ENCODE measurements around the gene FHL2.

Gene FHL2

GRCh38 chr2:105368759-105369408 lies 30.0 kb downstream of the FHL2 start:
- Histone ChIP-seq H3K36me3 (ENCODE audit: control insufficient read depth, insufficient read depth, low read length) (peaks cover 43% of the 10 kb centered on the region), H3K4me1 (ENCODE audit: control insufficient read depth, insufficient read depth, low read length, poor library complexity, severe bottlenecking) (no peaks in the 10 kb centered on the region), H3K9me3 (ENCODE audit: control insufficient read depth, low read length) (no peaks in the 10 kb centered on the region), H3K27ac (ENCODE audit: low read depth, low read length, severe bottlenecking) (no peak overlapping the region), H3K4me3 (ENCODE audit: extremely low read depth, insufficient read depth, low read length, poor library complexity, severe bottlenecking) (no peak overlapping the region)
- whole genome bisulfite sequencing, 2 experiments (ENCODE audit: insufficient coverage in 2 of 2), result 93 to 100% methylated on average over 4 to 7 of the region's 8 CpGs

GRCh38 chr2:105365206-105365605 lies 33.6 kb downstream of the FHL2 start:
- WGBS, 2 experiments (ENCODE audit: insufficient coverage in 2 of 2), result 100% methylated on average over 1 of the region's 3 CpGs
- Histone ChIP-seq H3K9me3 (ENCODE audit: control insufficient read depth, low read length) (no peaks in the 10 kb centered on the region), H3K36me3 (ENCODE audit: control insufficient read depth, insufficient read depth, low read length) (peaks cover 51% of the 10 kb centered on the region), H3K27ac (ENCODE audit: low read depth, low read length, severe bottlenecking) (no peak overlapping the region), H3K4me3 (ENCODE audit: extremely low read depth, insufficient read depth, low read length, poor library complexity, severe bottlenecking) (no peak overlapping the region), H3K4me1 (ENCODE audit: control insufficient read depth, insufficient read depth, low read length, poor library complexity, severe bottlenecking) (no peaks in the 10 kb centered on the region)

- H3K27ac ChIP-seq (ENCODE audit: low read depth, low read length, severe bottlenecking), result no peak overlapping the region
- H3K36me3 ChIP-seq (ENCODE audit: control insufficient read depth, insufficient read depth, low read length), result peaks cover 55% of the 10 kb centered on the region
- 79 to 83% methylated on average over 1 to 4 of the region's 5 CpGs for WGBS, 2 experiments (ENCODE audit: insufficient coverage in 2 of 2)
- H3K4me1 ChIP-seq (ENCODE audit: control insufficient read depth, insufficient read depth, low read length, poor library complexity, severe bottlenecking), result no peaks in the 10 kb centered on the region
- no peaks in the 10 kb centered on the region for H3K9me3 ChIP-seq (ENCODE audit: control insufficient read depth, low read length)
- H3K4me3 ChIP-seq (ENCODE audit: extremely low read depth, insufficient read depth, low read length, poor library complexity, severe bottlenecking), result no peak overlapping the region
Observed at GRCh38 chr2:105364436-105365139, 34.3 kb downstream of the FHL2 start.

GRCh38 chr2:105362862-105363591 lies 35.8 kb downstream of the FHL2 start:
- Histone ChIP-seq H3K36me3 (ENCODE audit: control insufficient read depth, insufficient read depth, low read length) (peaks cover 68% of the 10 kb centered on the region), H3K4me3 (ENCODE audit: extremely low read depth, insufficient read depth, low read length, poor library complexity, severe bottlenecking) (no peak overlapping the region), H3K27ac (ENCODE audit: low read depth, low read length, severe bottlenecking) (no peak overlapping the region), H3K9me3 (ENCODE audit: control insufficient read depth, low read length) (no peaks in the 10 kb centered on the region), H3K4me1 (ENCODE audit: control insufficient read depth, insufficient read depth, low read length, poor library complexity, severe bottlenecking) (no peaks in the 10 kb centered on the region)
- WGBS, 2 experiments (ENCODE audit: insufficient coverage in 2 of 2), result 91 to 94% methylated on average over 10 to 14 of the region's 15 CpGs

GRCh38 chr2:105361102-105361889 lies 37.6 kb downstream of the FHL2 start:
- H3K4me1 ChIP-seq (ENCODE audit: control insufficient read depth, insufficient read depth, low read length, poor library complexity, severe bottlenecking), result no peaks in the 10 kb centered on the region
- no peak overlapping the region for H3K4me3 ChIP-seq (ENCODE audit: extremely low read depth, insufficient read depth, low read length, poor library complexity, severe bottlenecking)
- H3K9me3 ChIP-seq (ENCODE audit: control insufficient read depth, low read length), result no peaks in the 10 kb centered on the region
- peaks cover 72% of the 10 kb centered on the region for H3K36me3 ChIP-seq (ENCODE audit: control insufficient read depth, insufficient read depth, low read length)
- peak overlapping the region; percentile 16 for H3K27ac ChIP-seq (ENCODE audit: low read depth, low read length, severe bottlenecking)
- WGBS, 2 experiments (ENCODE audit: insufficient coverage in 2 of 2), result 84 to 89% methylated on average over 11 of the region's 11 CpGs

- Histone ChIP-seq H3K4me1 (ENCODE audit: control insufficient read depth, insufficient read depth, low read length, poor library complexity, severe bottlenecking) (no peaks in the 10 kb centered on the region), H3K27ac (ENCODE audit: low read depth, low read length, severe bottlenecking) (no peak overlapping the region), H3K36me3 (ENCODE audit: control insufficient read depth, insufficient read depth, low read length) (peaks cover 90% of the 10 kb centered on the region), H3K4me3 (ENCODE audit: extremely low read depth, insufficient read depth, low read length, poor library complexity, severe bottlenecking) (no peak overlapping the region), H3K9me3 (ENCODE audit: control insufficient read depth, low read length) (no peaks in the 10 kb centered on the region)
- 93% methylated on average over 5 to 6 of the region's 6 CpGs for WGBS, 2 experiments (ENCODE audit: insufficient coverage in 2 of 2)
Observed at GRCh38 chr2:105358593-105358992, 40.3 kb downstream of the FHL2 start.

- Histone ChIP-seq H3K9me3 (ENCODE audit: control insufficient read depth, low read length) (no peaks in the 10 kb centered on the region), H3K36me3 (ENCODE audit: control insufficient read depth, insufficient read depth, low read length) (peaks cover 82% of the 10 kb centered on the region), H3K4me1 (ENCODE audit: control insufficient read depth, insufficient read depth, low read length, poor library complexity, severe bottlenecking) (no peaks in the 10 kb centered on the region), H3K4me3 (ENCODE audit: extremely low read depth, insufficient read depth, low read length, poor library complexity, severe bottlenecking) (no peak overlapping the region), H3K27ac (ENCODE audit: low read depth, low read length, severe bottlenecking) (no peak overlapping the region)
- WGBS, 2 experiments (ENCODE audit: insufficient coverage in 2 of 2), result no CpG with 5 or more reads among the region's 1 CpG
Observed at GRCh38 chr2:105357122-105357521, 41.7 kb downstream of the FHL2 start.

- Histone ChIP-seq H3K4me3 (ENCODE audit: extremely low read depth, insufficient read depth, low read length, poor library complexity, severe bottlenecking) (no peak overlapping the region), H3K36me3 (ENCODE audit: control insufficient read depth, insufficient read depth, low read length) (peaks cover 89% of the 10 kb centered on the region), H3K27ac (ENCODE audit: low read depth, low read length, severe bottlenecking) (no peak overlapping the region), H3K9me3 (ENCODE audit: control insufficient read depth, low read length) (no peaks in the 10 kb centered on the region), H3K4me1 (ENCODE audit: control insufficient read depth, insufficient read depth, low read length, poor library complexity, severe bottlenecking) (no peaks in the 10 kb centered on the region)
- 82 to 95% methylated on average over 2 to 3 of the region's 4 CpGs for WGBS, 2 experiments (ENCODE audit: insufficient coverage in 2 of 2)
Observed at GRCh38 chr2:105344704-105345345, 54.0 kb downstream of the FHL2 start.

- no peak overlapping the region for H3K4me3 ChIP-seq (ENCODE audit: extremely low read depth, insufficient read depth, low read length, poor library complexity, severe bottlenecking)
- no peaks in the 10 kb centered on the region for H3K9me3 ChIP-seq (ENCODE audit: control insufficient read depth, low read length)
- WGBS, 2 experiments (ENCODE audit: insufficient coverage in 2 of 2), result 100% methylated on average over 1 of the region's 4 CpGs; no CpG with 5 or more reads in 1 of the 2 experiments
- peaks cover 47% of the 10 kb centered on the region for H3K36me3 ChIP-seq (ENCODE audit: control insufficient read depth, insufficient read depth, low read length)
- H3K27ac ChIP-seq (ENCODE audit: low read depth, low read length, severe bottlenecking), result no peak overlapping the region
- H3K4me1 ChIP-seq (ENCODE audit: control insufficient read depth, insufficient read depth, low read length, poor library complexity, severe bottlenecking), result peaks cover 15% of the 10 kb centered on the region
Observed at GRCh38 chr2:105339414-105339813, 59.4 kb downstream of the FHL2 start.

- no peaks in the 10 kb centered on the region for H3K9me3 ChIP-seq (ENCODE audit: control insufficient read depth, low read length)
- peaks cover 15% of the 10 kb centered on the region for H3K4me1 ChIP-seq (ENCODE audit: control insufficient read depth, insufficient read depth, low read length, poor library complexity, severe bottlenecking)
- H3K36me3 ChIP-seq (ENCODE audit: control insufficient read depth, insufficient read depth, low read length), result peaks cover 44% of the 10 kb centered on the region
- no peak overlapping the region for H3K27ac ChIP-seq (ENCODE audit: low read depth, low read length, severe bottlenecking)
- H3K4me3 ChIP-seq (ENCODE audit: extremely low read depth, insufficient read depth, low read length, poor library complexity, severe bottlenecking), result peak overlapping the region; percentile 97
- 0 to 20% methylated on average over 2 to 3 of the region's 5 CpGs for WGBS, 2 experiments (ENCODE audit: insufficient coverage in 2 of 2)
Observed at GRCh38 chr2:105338020-105338385, 60.8 kb downstream of the FHL2 start.
